HUES6 (cell line): ENCODE measurements around the gene PFKFB1.

Experiments
- H3K27ac ChIP-seq: 2 replicates; pipeline ENCODE4 v1.7.0; 2013; ENCODE audit warnings: low read depth, mild to moderate bottlenecking, low read length, inconsistent platforms
- H3K27me3 ChIP-seq: 2 replicates; pipeline ENCODE4 v1.6.1; 2013; ENCODE audit warnings: low read length; ENCODE audit not compliant: control insufficient read depth, insufficient read depth
- H3K36me3 ChIP-seq: 2 replicates; pipeline ENCODE4 v1.6.1; 2013; ENCODE audit warnings: low read length; ENCODE audit not compliant: control insufficient read depth, insufficient read depth
- H3K4me1 ChIP-seq: 2 replicates; pipeline ENCODE4 v1.6.1; 2013; ENCODE audit warnings: low read length; ENCODE audit not compliant: control insufficient read depth, insufficient read depth
- H3K4me3 ChIP-seq: 2 replicates; pipeline ENCODE4 v1.5.1; 2013; ENCODE audit warnings: low read depth, low read length
- H3K9ac ChIP-seq: one replicate; pipeline ENCODE4 v1.6.1; 2013; ENCODE audit warnings: mild to moderate bottlenecking, low read length
- H3K9me3 ChIP-seq: 2 replicates; pipeline ENCODE4 v1.6.1; 2013; ENCODE audit warnings: low read depth, low read length; ENCODE audit not compliant: control insufficient read depth, insufficient read depth

Gene PFKFB1

DNA sequence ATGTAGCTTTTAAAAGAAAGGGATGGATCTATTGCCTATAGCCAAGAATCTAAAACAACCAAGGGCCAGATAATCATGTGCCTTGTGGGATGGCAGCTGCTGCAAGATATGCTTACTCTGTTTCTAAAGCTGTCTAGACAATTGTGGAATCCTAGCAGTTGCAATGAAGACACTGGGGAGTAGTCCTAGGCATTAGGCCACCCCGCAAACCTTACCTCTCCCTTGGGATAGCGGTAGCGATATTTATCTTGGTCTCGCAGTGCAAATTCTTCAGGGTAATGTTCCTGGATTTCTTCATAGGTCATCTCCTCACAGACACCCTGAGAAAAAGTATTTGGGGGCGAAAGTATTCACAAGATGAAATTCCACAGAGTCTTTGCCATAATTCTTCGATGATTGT, 48.8 kb downstream of the PFKFB1 start:
- H3K36me3 ChIP-seq, result no peaks in the 10 kb centered on the region
- no peak overlapping the region for H3K4me3 ChIP-seq
- peaks cover 4% of the 10 kb centered on the region; the same call in 1 of the 2 replicates for H3K27me3 ChIP-seq
- H3K4me1 ChIP-seq, result no peaks in the 10 kb centered on the region
- H3K27ac ChIP-seq, result no peak overlapping the region
- no peak overlapping the region for H3K9ac ChIP-seq
- peaks cover 2% of the 10 kb centered on the region; the same call in 1 of the 2 replicates for H3K9me3 ChIP-seq

DNA sequence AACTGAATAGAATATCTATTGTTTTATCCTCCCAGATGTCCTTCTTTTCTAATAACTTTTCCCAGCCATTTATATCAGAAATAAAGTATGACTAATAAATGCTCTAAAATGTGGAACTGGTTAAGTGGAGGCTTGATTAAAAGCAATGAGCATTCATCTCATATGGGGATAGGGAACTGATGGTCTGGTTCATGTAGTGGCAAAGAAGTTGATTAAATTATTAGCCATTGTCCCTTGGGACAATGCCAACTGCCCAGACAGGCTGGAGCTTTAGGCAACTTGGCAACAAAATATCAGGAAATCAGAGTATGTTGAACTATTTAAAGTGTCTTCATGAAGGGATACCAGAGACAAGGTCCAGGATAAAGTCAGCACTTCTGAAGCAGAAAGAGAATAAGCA, 49.2 kb downstream of the PFKFB1 start:
- Histone ChIP-seq H3K4me3 (no peak overlapping the region), H3K27me3 (peaks cover 4% of the 10 kb centered on the region; the same call in 1 of the 2 replicates), H3K36me3 (no peaks in the 10 kb centered on the region)

DNA sequence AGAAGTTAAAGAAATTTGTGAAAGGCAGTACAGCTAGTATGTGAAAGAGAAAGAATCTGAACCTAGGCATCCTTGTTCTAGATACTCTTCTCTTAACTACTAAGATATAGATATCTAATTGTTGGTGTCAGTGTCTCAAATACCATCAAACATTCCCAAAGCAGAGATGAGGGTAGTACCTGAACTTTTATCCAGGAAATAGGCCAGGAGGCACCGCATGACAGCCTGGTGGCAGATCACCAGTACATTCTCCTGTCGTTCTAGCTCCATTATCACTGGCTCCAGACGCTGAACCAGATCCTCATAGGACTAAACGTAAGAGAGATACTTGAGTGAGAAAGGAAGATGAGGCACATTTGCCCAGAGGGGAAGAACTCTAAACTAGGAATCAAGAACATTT, 56.6 kb downstream of the PFKFB1 start:
- no peak overlapping the region for H3K27ac ChIP-seq
- no peak overlapping the region for H3K4me3 ChIP-seq
- H3K9ac ChIP-seq, result no peak overlapping the region
- no peaks in the 10 kb centered on the region for H3K4me1 ChIP-seq
- no peaks in the 10 kb centered on the region; the same call in 1 of the 2 replicates for H3K27me3 ChIP-seq
- H3K36me3 ChIP-seq, result no peaks in the 10 kb centered on the region
- peaks cover 4% of the 10 kb centered on the region; the same call in 1 of the 2 replicates for H3K9me3 ChIP-seq

More for the DNA sequence above, 49.2 kb downstream of the PFKFB1 start:
- Histone ChIP-seq H3K9me3 (no peaks in the 10 kb centered on the region; the same call in 1 of the 2 replicates), H3K4me1 (no peaks in the 10 kb centered on the region), H3K27ac (no peak overlapping the region), H3K9ac (no peak overlapping the region)

DNA sequence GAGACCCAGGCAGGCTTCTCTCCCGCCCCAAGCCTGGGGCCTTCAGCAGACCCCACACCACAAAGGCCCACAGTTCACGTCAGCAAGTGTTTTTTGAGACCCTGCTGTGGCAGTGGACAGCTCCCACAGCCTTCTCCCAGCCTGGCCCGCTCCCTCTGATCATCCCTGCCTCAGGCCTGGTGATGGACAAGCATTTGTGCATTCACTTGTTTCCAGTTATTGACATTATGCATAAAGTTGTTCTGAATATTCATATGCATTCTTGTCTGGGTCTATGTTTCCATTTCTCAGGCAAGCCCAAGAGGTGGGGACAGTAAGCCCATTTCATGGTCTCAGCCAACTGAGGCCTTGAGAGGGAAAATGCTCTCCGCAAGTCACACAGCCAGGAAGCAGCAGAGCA, 58.7 kb downstream of the PFKFB1 start:
- no peak overlapping the region for H3K9ac ChIP-seq
- peaks cover 14% of the 10 kb centered on the region; the same call in 1 of the 2 replicates for H3K9me3 ChIP-seq
- no peak overlapping the region for H3K4me3 ChIP-seq
- H3K27ac ChIP-seq, result no peak overlapping the region
- no peaks in the 10 kb centered on the region for H3K4me1 ChIP-seq
- H3K27me3 ChIP-seq, result no peaks in the 10 kb centered on the region; the same call in 1 of the 2 replicates
- H3K36me3 ChIP-seq, result peaks cover 10% of the 10 kb centered on the region

DNA sequence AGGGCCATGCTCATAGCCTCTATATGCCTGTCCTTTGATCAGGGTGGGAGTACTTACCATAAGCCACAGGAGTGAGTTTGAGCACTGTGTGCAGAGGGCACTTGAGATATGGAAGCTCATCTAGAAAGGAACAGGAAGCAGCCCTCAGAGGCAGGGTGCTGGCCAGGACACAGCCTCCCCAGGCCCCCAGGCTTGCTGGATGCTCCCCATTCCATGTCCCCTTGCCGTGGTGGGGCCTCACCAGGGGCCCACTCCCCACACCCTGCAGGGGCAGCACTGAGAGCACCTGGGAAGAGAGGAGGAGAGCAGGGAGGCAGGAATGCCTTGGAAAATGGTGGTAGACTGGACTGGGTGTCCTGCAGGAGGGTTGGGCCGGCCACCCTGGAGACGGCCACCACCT, 59.1 kb downstream of the PFKFB1 start:
- Histone ChIP-seq H3K27ac (no peak overlapping the region), H3K4me1 (no peaks in the 10 kb centered on the region), H3K27me3 (no peaks in the 10 kb centered on the region; the same call in 1 of the 2 replicates), H3K9ac (no peak overlapping the region), H3K36me3 (peaks cover 13% of the 10 kb centered on the region), H3K9me3 (peaks cover 16% of the 10 kb centered on the region; the same call in 1 of the 2 replicates), H3K4me3 (no peak overlapping the region)

DNA sequence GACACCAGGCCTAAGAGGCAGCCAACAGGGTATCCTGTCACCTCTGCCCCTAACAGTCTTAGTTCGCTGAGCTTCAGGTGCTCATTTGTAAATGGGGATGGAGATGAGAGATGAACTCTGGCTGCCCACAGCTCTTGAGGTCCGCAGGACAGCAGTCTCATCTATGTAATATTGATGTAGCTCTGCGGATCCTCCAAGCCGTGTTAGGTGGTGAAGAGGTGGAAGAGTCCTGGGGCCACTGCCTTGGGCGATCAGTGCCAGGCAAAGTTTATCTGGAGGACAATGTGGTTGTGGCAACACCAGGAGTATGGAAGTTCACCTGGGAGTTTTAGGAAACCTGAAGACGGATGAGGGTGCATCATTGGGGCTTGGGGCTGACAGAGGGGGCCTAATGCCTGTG, 59.9 kb downstream of the PFKFB1 start:
- no peaks in the 10 kb centered on the region for H3K4me1 ChIP-seq
- peaks cover 24% of the 10 kb centered on the region; the same call in 1 of the 2 replicates for H3K9me3 ChIP-seq

DNA sequence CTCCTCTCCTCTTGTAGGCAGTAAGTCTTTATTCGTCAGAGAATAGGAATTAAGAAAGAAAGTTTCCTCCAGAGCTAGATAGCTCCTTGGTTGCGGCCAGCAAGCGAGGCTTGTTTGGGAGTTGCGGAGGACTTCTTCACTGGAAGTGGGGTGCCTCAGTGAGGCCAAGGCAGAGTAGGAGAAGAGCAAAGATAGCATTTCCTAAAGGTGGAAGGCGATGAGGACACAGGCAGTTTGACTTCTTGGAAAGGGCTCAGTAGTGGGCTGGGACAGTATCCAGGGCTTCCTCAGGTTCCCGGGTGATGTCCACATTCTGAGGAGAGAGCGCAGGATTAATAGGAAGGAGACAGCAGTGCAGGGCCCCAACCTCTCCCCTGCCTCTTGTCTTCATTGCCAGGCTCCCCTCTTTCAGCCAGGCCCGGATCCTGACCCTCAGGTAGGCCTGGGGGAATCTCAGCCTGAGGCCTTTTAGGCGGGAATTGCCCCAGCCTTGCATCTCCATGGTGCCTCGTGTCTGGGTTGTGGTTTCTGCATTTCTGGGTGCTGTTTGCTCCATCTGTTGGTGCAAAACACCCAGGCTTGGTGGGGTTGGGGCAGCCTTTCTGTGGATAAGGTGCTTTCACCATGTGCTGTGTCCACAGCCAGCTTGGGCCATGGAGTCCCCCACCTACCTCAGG, 60.7 kb downstream of the PFKFB1 start:
- peaks cover 29% of the 10 kb centered on the region for H3K36me3 ChIP-seq
- H3K9me3 ChIP-seq, result peaks cover 30% of the 10 kb centered on the region; the same call in 1 of the 2 replicates
- no peak overlapping the region for H3K27ac ChIP-seq
- H3K4me1 ChIP-seq, result no peaks in the 10 kb centered on the region
- H3K4me3 ChIP-seq, result no peak overlapping the region
- H3K27me3 ChIP-seq, result no peaks in the 10 kb centered on the region; the same call in 1 of the 2 replicates
- no peak overlapping the region for H3K9ac ChIP-seq

More for the DNA sequence above, 59.9 kb downstream of the PFKFB1 start:
- no peak overlapping the region for H3K9ac ChIP-seq
- H3K27ac ChIP-seq, result no peak overlapping the region
- H3K27me3 ChIP-seq, result no peaks in the 10 kb centered on the region; the same call in 1 of the 2 replicates
- H3K4me3 ChIP-seq, result no peak overlapping the region
- H3K36me3 ChIP-seq, result peaks cover 22% of the 10 kb centered on the region

DNA sequence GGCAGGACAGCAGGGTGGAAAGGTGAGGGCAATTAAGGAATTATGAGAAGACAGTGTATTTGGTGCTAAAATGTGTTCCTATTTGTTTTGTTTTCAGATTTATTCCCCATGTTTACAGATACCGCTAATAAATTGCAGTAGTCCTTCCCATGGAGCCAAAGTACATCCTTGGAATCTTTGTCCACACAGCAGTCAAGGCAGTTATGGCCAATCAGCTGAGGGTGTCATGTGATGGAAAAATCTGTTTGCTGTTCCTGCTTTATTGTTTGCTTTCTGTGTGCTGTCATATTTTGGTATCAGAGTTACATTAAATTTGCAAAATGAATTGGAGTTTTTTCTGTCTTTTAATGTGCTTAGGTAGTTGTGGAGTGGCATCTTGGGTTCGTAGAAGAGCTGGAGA, 62.9 kb downstream of the PFKFB1 start:
- no peak overlapping the region for H3K27ac ChIP-seq
- H3K9me3 ChIP-seq, result peaks cover 30% of the 10 kb centered on the region; the same call in 1 of the 2 replicates
- H3K4me3 ChIP-seq, result no peak overlapping the region
- H3K9ac ChIP-seq, result no peak overlapping the region
- no peaks in the 10 kb centered on the region for H3K27me3 ChIP-seq
- H3K36me3 ChIP-seq, result peaks cover 51% of the 10 kb centered on the region
- no peaks in the 10 kb centered on the region for H3K4me1 ChIP-seq

DNA sequence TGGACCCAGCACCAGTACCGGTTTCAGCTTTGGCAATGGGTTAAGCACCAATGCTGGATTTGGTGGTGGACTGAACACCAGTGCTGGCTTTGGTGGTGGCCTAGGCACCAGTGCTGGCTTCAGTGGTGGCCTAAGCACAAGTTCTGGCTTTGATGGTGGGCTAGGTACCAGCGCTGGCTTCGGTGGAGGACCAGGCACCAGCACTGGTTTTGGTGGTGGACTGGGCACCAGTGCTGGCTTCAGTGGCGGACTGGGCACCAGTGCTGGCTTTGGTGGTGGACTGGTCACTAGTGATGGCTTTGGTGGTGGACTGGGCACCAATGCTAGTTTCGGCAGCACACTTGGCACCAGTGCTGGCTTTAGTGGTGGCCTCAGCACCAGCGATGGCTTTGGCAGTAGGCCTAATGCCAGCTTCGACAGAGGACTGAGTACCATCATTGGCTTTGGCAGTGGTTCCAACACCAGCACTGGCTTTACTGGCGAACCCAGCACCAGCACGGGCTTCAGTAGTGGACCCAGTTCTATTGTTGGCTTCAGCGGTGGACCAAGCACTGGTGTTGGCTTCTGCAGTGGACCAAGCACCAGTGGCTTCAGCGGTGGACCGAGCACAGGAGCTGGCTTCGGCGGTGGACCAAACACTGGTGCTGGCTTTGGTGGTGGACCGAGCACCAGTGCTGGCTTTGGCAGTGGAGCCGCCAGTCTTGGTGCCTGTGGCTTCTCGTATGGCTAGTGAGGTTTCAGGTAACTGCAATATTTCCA, 63.5 kb downstream of the PFKFB1 start:
- H3K27ac ChIP-seq, result no peak overlapping the region
- no peaks in the 10 kb centered on the region for H3K4me1 ChIP-seq
- peaks cover 30% of the 10 kb centered on the region; the same call in 1 of the 2 replicates for H3K9me3 ChIP-seq
- no peaks in the 10 kb centered on the region for H3K27me3 ChIP-seq
- no peak overlapping the region for H3K9ac ChIP-seq
- H3K36me3 ChIP-seq, result peaks cover 57% of the 10 kb centered on the region
- H3K4me3 ChIP-seq, result no peak overlapping the region

DNA sequence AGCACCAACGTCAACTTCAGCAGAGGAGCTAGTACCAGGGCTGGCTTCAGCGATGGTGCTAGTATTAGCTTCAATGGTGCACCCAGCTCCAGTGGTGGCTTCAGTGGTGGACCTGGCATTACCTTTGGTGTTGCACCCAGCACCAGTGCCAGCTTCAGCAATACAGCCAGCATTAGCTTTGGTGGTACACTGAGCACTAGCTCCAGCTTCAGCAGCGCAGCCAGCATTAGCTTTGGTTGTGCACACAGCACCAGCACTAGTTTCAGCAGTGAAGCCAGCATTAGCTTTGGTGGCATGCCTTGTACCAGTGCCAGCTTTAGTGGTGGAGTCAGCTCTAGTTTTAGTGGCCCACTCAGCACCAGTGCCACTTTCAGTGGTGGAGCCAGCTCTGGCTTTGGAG, 65.1 kb downstream of the PFKFB1 start:
- Histone ChIP-seq H3K27ac (no peak overlapping the region), H3K36me3 (peaks cover 73% of the 10 kb centered on the region)

DNA sequence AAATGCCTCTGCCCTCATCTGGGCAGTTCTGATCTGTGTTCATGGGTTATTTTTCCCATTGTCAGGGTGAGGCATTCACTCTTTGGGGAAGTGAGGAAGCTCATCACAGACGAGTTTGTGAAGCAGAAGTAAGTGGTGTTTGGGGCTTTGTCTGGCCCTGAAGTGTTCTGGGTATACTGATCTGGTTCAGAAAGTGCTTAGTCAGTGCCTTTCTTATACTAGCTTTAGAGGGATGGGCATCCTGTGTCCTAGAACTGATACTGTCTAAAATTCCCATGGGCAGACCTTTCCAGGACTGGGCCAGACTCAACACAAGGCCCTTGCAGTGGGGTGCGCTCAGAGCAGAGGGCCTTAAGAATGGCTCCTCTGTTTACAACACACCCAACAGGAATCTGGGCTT, 67.0 kb downstream of the PFKFB1 start:
- H3K9me3 ChIP-seq, result peaks cover 36% of the 10 kb centered on the region; the same call in 1 of the 2 replicates
- H3K36me3 ChIP-seq, result peaks cover 91% of the 10 kb centered on the region
- H3K4me1 ChIP-seq, result 0 out of 2 replicates have a peak, but pooled peaks cover 2% of the 10 kb centered on the region
- H3K27me3 ChIP-seq, result no peaks in the 10 kb centered on the region
- H3K27ac ChIP-seq, result no peak overlapping the region
- H3K4me3 ChIP-seq, result no peak overlapping the region
- H3K9ac ChIP-seq, result no peak overlapping the region

More for the DNA sequence above, 65.1 kb downstream of the PFKFB1 start:
- Histone ChIP-seq H3K9me3 (peaks cover 33% of the 10 kb centered on the region; the same call in 1 of the 2 replicates), H3K9ac (no peak overlapping the region), H3K27me3 (no peaks in the 10 kb centered on the region), H3K4me3 (no peak overlapping the region), H3K4me1 (no peaks in the 10 kb centered on the region)
